ENCODE data around the gene ITGA3. TPM values are rescaled to one million over a fixed set of nuclear protein-coding genes. Genes with fewer than 3 reads are reported as not detected.

ITGA3 gene
- polyA plus RNA-seq, 2 of the 4 experiments (the other 2 are of a cell fraction): 141 to 268 TPM

GRCh38 chr17:50042211-50042610, 13.7 kb upstream of the ITGA3 start:
- Histone ChIP-seq H3K27ac (no peak overlapping the region), H3K4me3 (no peak overlapping the region), H3K9me3 (no peaks in the 10 kb centered on the region), H3K4me1 (peaks cover 56% of the 10 kb centered on the region), H3K4me2 (no peak overlapping the region)
- TF ChIP-seq REST (IDR thresholded peaks at IDR 0.05) (no peak), TFCP2L1 (CRISPR knock-in tag; IDR thresholded peaks at IDR 0.05) (no peak), MAX (IDR thresholded peaks at IDR 0.05) (no peak), RAD21 (conservative IDR thresholded peaks at IDR 0.05 in 1 of 2, IDR thresholded peaks at IDR 0.05 in 1 of 2) (no peak)
- 96% methylated on average over 5 of the region's 5 CpGs for WGBS (ENCODE audit: missing lambda C conversion rate)
- peak; percentile 43 for FAIRE-seq
- ChIA-PET CTCF (interaction anchor here (1.0 to 7.0 kb wide), 5 partner anchors 13 to 162 kb away, joined by 3 to 63 read pairs (median 15); partner anchors contain the start of genes ITGA3 and PDK2), POLR2A (no interaction called here)
- ATAC-seq: no peak
- no peak for DNase-seq (ENCODE audit: low read depth in 1 of 2, low spot score in 1 of 2)

- ATAC-seq: no peak
- no peaks in the 10 kb centered on the region for H3K9me3 ChIP-seq
- peak; percentile 36 for FAIRE-seq
- H3K4me3 ChIP-seq: no peak overlapping the region
- DNase-seq (ENCODE audit: low read depth in 1 of 2, low spot score in 1 of 2): no peak
- H3K27ac ChIP-seq: peak overlapping the region; percentile 49 to 92; a peak in 3 of 6 replicates
- 81% methylated on average over 16 of the region's 16 CpGs for WGBS (ENCODE audit: missing lambda C conversion rate)
- ChIA-PET POLR2A (interaction anchor here (1.9 kb wide), 1 partner anchor 13 kb away, joined by 4 read pairs; the partner anchor contains the start of gene ITGA3), CTCF (interaction anchor here (0.6 to 7.0 kb wide), 8 partner anchors 11 to 271 kb away, joined by 3 to 63 read pairs (median 5); partner anchors contain the start of genes ITGA3 and PDK2)
- peaks cover 56% of the 10 kb centered on the region for H3K4me1 ChIP-seq
- no peak for TF ChIP-seq FOSB (CRISPR knock-in tag; IDR thresholded peaks at IDR 0.05)
- TF ChIP-seq EP300 (IDR thresholded peaks at IDR 0.05): no peak
- no peak overlapping the region for H3K4me2 ChIP-seq
These were observed 12.4 kb upstream of the ITGA3 start for GRCh38 chr17:50043290-50044148.

GRCh38 chr17:50044483-50044882, 11.4 kb upstream of the ITGA3 start:
- ChIA-PET POLR2A (interaction anchor here (1.9 kb wide), 1 partner anchor 12 kb away, joined by 4 read pairs; the partner anchor contains the start of gene ITGA3), CTCF (interaction anchor here (0.7 to 7.0 kb wide), 6 partner anchors 11 to 488 kb away, joined by 3 to 63 read pairs (median 4); partner anchors contain the start of gene ITGA3)
- Histone ChIP-seq H3K9me3 (no peaks in the 10 kb centered on the region), H3K4me3 (no peak overlapping the region), H3K4me1 (peaks cover 61% of the 10 kb centered on the region), H3K4me2 (no peak overlapping the region), H3K27ac (peak overlapping the region; percentile 49 to 92; a peak in 5 of 6 replicates)
- 96% methylated on average over 5 of the region's 5 CpGs for WGBS (ENCODE audit: missing lambda C conversion rate)
- TF ChIP-seq ZNF302 (CRISPR knock-in tag; IDR thresholded peaks at IDR 0.05): no peak
- TF ChIP-seq CBX8 (IDR thresholded peaks at IDR 0.05): no peak
- no peak for TF ChIP-seq BCL3 (IDR thresholded peaks at IDR 0.05)
- no peak for TF ChIP-seq PHF8 (IDR thresholded peaks at IDR 0.05; ENCODE audit: borderline replicate concordance, low read depth)
- TF ChIP-seq KDM1A (IDR thresholded peaks at IDR 0.05; ENCODE audit: low read depth): no peak
- TF ChIP-seq EHF (CRISPR knock-in tag; IDR thresholded peaks at IDR 0.05): no peak
- TF ChIP-seq POLR2A (IDR thresholded peaks at IDR 0.05; ENCODE audit: low read length): no peak
- no peak for TF ChIP-seq MAZ (IDR thresholded peaks at IDR 0.05; ENCODE audit: borderline replicate concordance, low read depth, low read length)
- no peak for TF ChIP-seq CHD4 (IDR thresholded peaks at IDR 0.05; ENCODE audit: borderline replicate concordance)
- TF ChIP-seq NFE2L2 (conservative IDR thresholded peaks at IDR 0.05; ENCODE audit: low read length): no peak
- no peak for TF ChIP-seq CTCF (IDR thresholded peaks at IDR 0.05)
- TF ChIP-seq RNF2 (IDR thresholded peaks at IDR 0.05; ENCODE audit: borderline replicate concordance, low read depth): no peak
- no peak for TF ChIP-seq TP53 (CRISPR knock-in tag; IDR thresholded peaks at IDR 0.05)
- no peak for TF ChIP-seq PBX3 (IDR thresholded peaks at IDR 0.05)
- TF ChIP-seq E2F6 (IDR thresholded peaks at IDR 0.05; ENCODE audit: borderline replicate concordance, low read depth): no peak
- DNase-seq (ENCODE audit: low read depth in 1 of 2, low spot score in 1 of 2) (no peak), ATAC-seq (no peak), FAIRE-seq (no peak)

Measured in A549 (cell line).